ENCODE results near the gene EPHA10.

EPHA10 gene

GRCh38 chr1:37755951-37756560 lies 8.9 kb downstream of the EPHA10 start:
- no peak for TF ChIP-seq CTCF (IDR thresholded peaks at IDR 0.05; ENCODE audit: control insufficient read depth, extremely low read depth, insufficient read depth)
- no peak for DNase-seq (ENCODE audit: low read depth)
- no peak overlapping the region for H3K4me3 ChIP-seq (ENCODE audit: low read depth, low read length)

- no peak overlapping the region for H3K4me3 ChIP-seq (ENCODE audit: low read depth, low read length)
- no peak for TF ChIP-seq CTCF (IDR thresholded peaks at IDR 0.05; ENCODE audit: control insufficient read depth, extremely low read depth, insufficient read depth)
- DNase-seq (ENCODE audit: low read depth): no peak
Observed at GRCh38 chr1:37755290-37755689, 9.6 kb downstream of the EPHA10 start.

- no peak for TF ChIP-seq CTCF (IDR thresholded peaks at IDR 0.05; ENCODE audit: control insufficient read depth, extremely low read depth, insufficient read depth)
- DNase-seq (ENCODE audit: low read depth): no peak
- peak overlapping the region; percentile 43 for H3K4me3 ChIP-seq (ENCODE audit: low read depth, low read length)
Observed at GRCh38 chr1:37753473-37754321, 11.2 kb downstream of the EPHA10 start.

GRCh38 chr1:37752583-37753471 lies 12.1 kb downstream of the EPHA10 start:
- H3K4me3 ChIP-seq (ENCODE audit: low read depth, low read length): peak overlapping the region; percentile 49
- no peak for TF ChIP-seq CTCF (IDR thresholded peaks at IDR 0.05; ENCODE audit: control insufficient read depth, extremely low read depth, insufficient read depth)
- no peak for DNase-seq (ENCODE audit: low read depth)

GRCh38 chr1:37752213-37752582 lies 12.7 kb downstream of the EPHA10 start:
- H3K4me3 ChIP-seq (ENCODE audit: low read depth, low read length): peak overlapping the region; percentile 49
- no peak for DNase-seq (ENCODE audit: low read depth)
- TF ChIP-seq CTCF (IDR thresholded peaks at IDR 0.05; ENCODE audit: control insufficient read depth, extremely low read depth, insufficient read depth): no peak

- TF ChIP-seq CTCF (IDR thresholded peaks at IDR 0.05; ENCODE audit: control insufficient read depth, extremely low read depth, insufficient read depth): no peak
- H3K4me3 ChIP-seq (ENCODE audit: low read depth, low read length): no peak overlapping the region
- no peak for DNase-seq (ENCODE audit: low read depth)
Observed at GRCh38 chr1:37748565-37748964, 16.4 kb downstream of the EPHA10 start.

All from LNCaP clone FGC (cell line).